NT2/D1 (cell line): ENCODE measurements around the gene RBM4.
"Not testable (repeated sequence)": the region's sequence is repeated elsewhere in the genome, so short reads cannot be mapped to it uniquely, and the experiment has no call there.

ENCODE experiments used
- SUZ12 ChIP-seq: IDR thresholded peaks from 2 replicates; pipeline ENCODE4 v1.6.1; 2011; ENCODE audit not compliant: insufficient read length, insufficient read depth; ENCODE audit errors: extremely low read depth
- ZNF274 ChIP-seq: IDR thresholded peaks from 2 replicates; pipeline ENCODE4 v1.6.1; 2011; ENCODE audit warnings: mild to moderate bottlenecking, low read depth, low read length

- TF ChIP-seq ZNF274, SUZ12: not testable (repeated sequence)
These were observed 1.4 kb downstream of the RBM4 start for GRCh38 chr11:66639814-66640340.
